Vagina (tissue), 2 donors: ENCODE data around the gene HTR6.

Experiments used
- CTCF ChIP-seq, 3 experiments: fragments of 450-650 bp in 2 of 3; fragments of 200-600 bp in 1 of 3; sonication (generic) in 1 of 3; IDR thresholded peaks; one replicate each; pipeline ENCODE4 v1.5.1; 2017 to 2019; ENCODE audit warnings: antibody characterized with exemption in 3 of 3, mild to moderate bottlenecking in 2 of 3, moderate library complexity in 2 of 3
- POLR2A ChIP-seq, 2 donors: fragments of 450-650 bp; IDR thresholded peaks; one replicate each; pipeline ENCODE4 v1.6.1; 2017; ENCODE audit warnings: antibody characterized with exemption in 2 of 2, mild to moderate bottlenecking in 2 of 2, moderate library complexity in 2 of 2
- POLR2AphosphoS5 ChIP-seq, 2 donors: sonication (generic); formaldehyde crosslinking; IDR thresholded peaks; one replicate each; pipeline ENCODE4 v1.9.0; 2017; ENCODE audit warnings: antibody characterized with exemption in 2 of 2, mild to moderate bottlenecking in 2 of 2, low read depth in 1 of 2; ENCODE audit not compliant: insufficient read depth in 1 of 2

- TF ChIP-seq CTCF (IDR thresholded peaks at IDR 0.05) (no peak), POLR2A (IDR thresholded peaks at IDR 0.05) (no peak), POLR2AphosphoS5 (IDR thresholded peaks at IDR 0.05; ENCODE audit: insufficient read depth in 1 of 2, low read depth in 1 of 2) (no peak)
These were observed 41.2 kb upstream of the HTR6 start for GRCh38 chr1:19623523-19623922.
